ENCODE measurements around the gene PPP1R12C.

PPP1R12C gene

DNA sequence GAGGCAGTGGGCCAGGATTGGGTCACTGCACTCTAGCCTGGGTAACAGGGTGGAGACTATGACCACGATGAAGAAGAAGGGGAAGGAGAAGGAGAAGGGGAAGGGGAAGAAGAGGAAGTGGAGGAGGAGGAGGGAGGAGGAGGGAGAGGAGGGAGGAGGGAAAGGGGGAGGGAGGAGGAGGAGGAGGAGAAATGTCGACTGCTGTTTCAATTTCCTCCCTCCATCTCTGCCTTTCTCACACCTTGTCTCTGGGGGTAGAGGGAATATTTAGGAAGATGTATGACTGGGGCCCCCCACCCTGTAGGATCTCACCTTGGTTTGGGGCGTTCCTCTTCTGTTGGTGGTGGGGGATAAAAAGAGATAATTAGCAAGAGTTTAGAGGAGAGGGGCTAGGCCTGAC, 27.8 kb upstream of the PPP1R12C start:
- no peak overlapping the region for H3K4me3 ChIP-seq (ENCODE audit: low read depth, low read length)
- TF ChIP-seq CTCF (IDR thresholded peaks at IDR 0.05; ENCODE audit: low read depth, low read length, missing control alignments): no peak
- no peak for DNase-seq (ENCODE audit: low read depth)

- no peak overlapping the region for H3K4me3 ChIP-seq (ENCODE audit: low read depth, low read length)
- DNase-seq (ENCODE audit: low read depth): no peak
- TF ChIP-seq CTCF (IDR thresholded peaks at IDR 0.05; ENCODE audit: low read depth, low read length, missing control alignments): no peak
These were observed 24.3 kb upstream of the PPP1R12C start for GRCh38 chr19:55141696-55142095.

DNA sequence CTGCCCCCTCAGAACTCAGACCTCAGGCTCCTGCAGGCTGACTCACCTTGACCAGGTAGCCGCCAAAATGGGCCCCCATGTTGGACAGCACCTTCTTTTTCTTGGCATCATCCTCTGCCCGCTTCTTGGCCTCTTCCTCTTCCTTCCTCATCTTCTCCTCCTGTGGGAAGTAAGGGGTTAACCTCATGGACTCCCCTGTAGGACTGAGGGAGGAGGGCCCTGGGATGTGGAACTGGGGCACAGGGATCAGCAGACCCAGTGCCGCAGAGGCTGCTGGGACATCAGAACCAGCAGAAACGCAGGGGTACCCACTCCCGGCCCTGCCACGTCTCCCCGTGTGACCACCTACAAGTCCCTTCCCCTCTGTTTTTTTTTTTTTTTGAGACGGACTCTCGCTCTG, 20.5 kb upstream of the PPP1R12C start:
- H3K4me3 ChIP-seq (ENCODE audit: low read depth, low read length): no peak overlapping the region
- TF ChIP-seq CTCF (IDR thresholded peaks at IDR 0.05; ENCODE audit: low read depth, low read length, missing control alignments): no peak
- no peak for DNase-seq (ENCODE audit: low read depth)

DNA sequence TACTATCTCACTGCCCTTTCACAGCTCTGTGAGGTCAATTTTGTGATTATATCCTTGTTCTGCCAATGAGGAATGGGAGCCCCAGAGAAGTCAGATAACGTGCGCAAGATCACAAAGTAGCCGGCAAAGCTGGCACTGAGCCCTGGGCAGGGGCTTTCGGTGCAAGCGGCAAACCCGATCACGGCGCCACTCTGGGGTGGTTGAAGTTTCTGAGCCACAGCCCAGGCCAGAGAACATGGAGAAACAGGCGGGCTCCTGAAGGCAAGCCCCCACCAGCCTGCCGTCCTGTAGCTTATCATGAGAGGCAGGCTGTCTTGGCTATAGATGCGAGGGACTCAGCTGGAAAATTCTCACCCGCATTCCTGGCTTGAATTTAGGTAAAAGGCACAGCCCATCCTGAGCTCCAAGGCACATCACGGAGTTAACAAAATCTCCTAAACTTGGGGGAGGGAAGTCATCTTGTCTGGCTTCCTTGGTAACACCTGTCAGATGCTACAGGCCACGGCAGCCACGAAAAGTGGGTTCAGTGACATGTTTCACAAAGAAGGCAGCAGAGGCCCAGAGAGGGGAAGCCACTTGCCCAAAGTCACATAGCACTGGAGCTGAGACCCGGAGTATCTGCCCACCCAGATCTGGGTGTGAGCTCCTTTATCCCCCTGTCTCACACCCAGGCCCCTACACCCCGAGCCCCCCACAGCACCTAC, 19.1 kb upstream of the PPP1R12C start:
- TF ChIP-seq CTCF (IDR thresholded peaks at IDR 0.05; ENCODE audit: low read depth, low read length, missing control alignments): no peak
- DNase-seq (ENCODE audit: low read depth): no peak
- H3K4me3 ChIP-seq (ENCODE audit: low read depth, low read length): no peak overlapping the region

GRCh38 chr19:55134736-55135135, 17.3 kb upstream of the PPP1R12C start:
- no peak overlapping the region for H3K4me3 ChIP-seq (ENCODE audit: low read depth, low read length)
- TF ChIP-seq CTCF (IDR thresholded peaks at IDR 0.05; ENCODE audit: low read depth, low read length, missing control alignments): no peak
- DNase-seq (ENCODE audit: low read depth): no peak

DNA sequence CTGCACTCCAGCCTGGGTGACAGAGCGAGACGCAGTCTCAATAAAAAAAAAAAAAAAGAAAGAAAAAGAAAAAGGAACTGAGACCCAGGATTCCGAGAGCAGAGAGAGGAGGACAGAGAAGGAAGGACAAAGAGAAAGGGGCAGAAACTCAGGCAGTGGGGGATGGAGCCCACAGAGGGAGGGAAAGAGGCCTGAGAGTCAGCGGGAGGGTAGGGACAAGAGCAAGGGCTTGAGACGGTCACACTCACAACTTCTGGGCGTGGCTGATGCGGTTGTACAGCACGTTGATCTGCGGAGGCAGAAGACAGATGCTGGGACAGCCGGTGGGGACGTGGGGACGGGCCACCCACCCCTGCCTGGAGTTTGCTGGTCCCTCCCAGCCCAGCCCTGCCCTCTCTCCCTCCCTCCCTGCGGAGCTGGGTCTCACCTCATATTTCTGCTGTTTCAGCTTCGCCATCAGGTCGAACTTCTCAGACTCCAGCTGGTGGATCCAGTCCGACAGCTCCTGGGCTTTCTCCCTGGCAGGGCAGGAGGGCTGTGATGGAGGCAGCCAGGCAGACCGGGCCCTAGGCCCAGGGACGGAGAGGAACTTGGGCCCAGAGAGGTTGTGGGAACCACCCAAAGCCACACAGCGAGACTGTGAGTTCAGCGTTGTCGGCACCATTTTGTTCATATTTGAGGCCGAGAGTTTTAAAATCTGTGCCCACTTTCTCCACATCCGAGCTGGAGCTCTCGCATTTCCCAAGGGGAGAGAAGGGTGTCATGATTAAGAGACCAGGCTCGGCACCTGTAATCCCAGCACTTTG, 16.4 kb upstream of the PPP1R12C start:
- no peak for DNase-seq (ENCODE audit: low read depth)
- TF ChIP-seq CTCF (IDR thresholded peaks at IDR 0.05; ENCODE audit: low read depth, low read length, missing control alignments): no peak
- no peak overlapping the region for H3K4me3 ChIP-seq (ENCODE audit: low read depth, low read length)
